ENCODE data around the gene RAB10. TPM values are rescaled to one million over a fixed set of nuclear protein-coding genes. Genes with fewer than 3 reads are reported as not detected.

Gene RAB10
- total RNA-seq, 1 experiment from 2014 or later = 130 TPM

DNA sequence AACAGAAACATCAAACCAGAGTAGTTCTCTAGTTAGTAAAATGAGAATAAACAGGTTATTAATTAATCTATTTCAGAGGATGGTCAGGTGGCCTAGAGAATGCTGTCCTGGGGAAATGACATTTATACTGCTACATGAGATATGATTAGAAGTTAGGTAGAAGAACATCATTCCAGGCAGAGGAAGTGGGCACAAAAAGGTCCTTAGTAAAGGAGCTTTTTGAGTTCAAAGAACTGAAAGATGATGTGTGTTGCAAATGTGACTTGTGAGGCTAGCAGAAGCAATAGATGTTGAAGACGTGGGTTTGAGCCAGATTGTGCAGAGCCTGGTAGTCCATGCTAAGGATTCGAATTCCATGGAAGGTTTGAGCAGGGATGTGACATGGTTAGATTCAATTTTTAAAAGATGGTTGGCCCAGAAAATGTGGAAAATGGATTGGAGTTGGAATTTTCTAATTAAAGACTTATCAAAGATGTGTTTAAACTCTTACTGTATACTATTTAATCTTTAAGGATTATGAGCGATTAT is 34.2 kb downstream of the RAB10 start:
- Mint-ChIP-seq H3K36me3 (ENCODE audit: insufficient read depth in 1 of 3, low read depth in 3 of 3) (peaks cover 0 to 17% (median 16%) of the 10 kb centered on the region in 3 experiments; a peak in 6 of 7 replicates), H3K4me3 (peak overlapping the region in 1 of 2 experiments; percentile 30; a peak in 3 of 5 replicates), H3K27me3 (ENCODE audit: low read depth) (no peaks in the 10 kb centered on the region), H3K27ac (peak overlapping the region; percentile 23 to 97 (median 92); a peak in 6 of 7 replicates), H3K9me3 (no peaks in the 10 kb centered on the region), H3K4me1 (peaks cover 44 to 45% of the 10 kb centered on the region in 2 experiments)
- no peak overlapping the region for H2AK5ac ChIP-seq (ENCODE audit: insufficient read length, low read length)
- DNase-seq = no peak
- peaks cover 14% of the 10 kb centered on the region for H3K79me1 ChIP-seq (ENCODE audit: insufficient read depth, low read depth, low read length, poor library complexity, severe bottlenecking)
- H3K79me2 ChIP-seq (ENCODE audit: insufficient read depth, low read length) = peaks cover 15% of the 10 kb centered on the region; the same call in 1 of the 2 replicates
- no peak overlapping the region for H3K9ac ChIP-seq (ENCODE audit: extremely low read depth, insufficient read length, low read length)
- H4K8ac ChIP-seq (replicated peaks; ENCODE audit: insufficient read length, low read depth, low read length) = no peak overlapping the region
- no peaks in the 10 kb centered on the region for H3K9me3 ChIP-seq (ENCODE audit: control insufficient read depth, low read depth, low read length)
- no peaks in the 10 kb centered on the region for H3K23me2 ChIP-seq (ENCODE audit: insufficient read length, low read depth, low read length, poor library complexity, severe bottlenecking)
- no peak overlapping the region for H3K23ac ChIP-seq (ENCODE audit: insufficient read length, low read depth, low read length)
- TF ChIP-seq, protein P1, sequence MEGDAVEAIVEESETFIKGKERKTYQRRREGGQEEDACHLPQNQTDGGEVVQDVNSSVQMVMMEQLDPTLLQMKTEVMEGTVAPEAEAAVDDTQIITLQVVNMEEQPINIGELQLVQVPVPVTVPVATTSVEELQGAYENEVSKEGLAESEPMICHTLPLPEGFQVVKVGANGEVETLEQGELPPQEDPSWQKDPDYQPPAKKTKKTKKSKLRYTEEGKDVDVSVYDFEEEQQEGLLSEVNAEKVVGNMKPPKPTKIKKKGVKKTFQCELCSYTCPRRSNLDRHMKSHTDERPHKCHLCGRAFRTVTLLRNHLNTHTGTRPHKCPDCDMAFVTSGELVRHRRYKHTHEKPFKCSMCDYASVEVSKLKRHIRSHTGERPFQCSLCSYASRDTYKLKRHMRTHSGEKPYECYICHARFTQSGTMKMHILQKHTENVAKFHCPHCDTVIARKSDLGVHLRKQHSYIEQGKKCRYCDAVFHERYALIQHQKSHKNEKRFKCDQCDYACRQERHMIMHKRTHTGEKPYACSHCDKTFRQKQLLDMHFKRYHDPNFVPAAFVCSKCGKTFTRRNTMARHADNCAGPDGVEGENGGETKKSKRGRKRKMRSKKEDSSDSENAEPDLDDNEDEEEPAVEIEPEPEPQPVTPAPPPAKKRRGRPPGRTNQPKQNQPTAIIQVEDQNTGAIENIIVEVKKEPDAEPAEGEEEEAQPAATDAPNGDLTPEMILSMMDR (conservative IDR thresholded peaks at IDR 0.05) = no peak
- no peak overlapping the region for H4K91ac ChIP-seq (ENCODE audit: insufficient read length, low read depth, low read length)
- H3K27me3 ChIP-seq (ENCODE audit: insufficient read depth, low read length) = no peaks in the 10 kb centered on the region
- peaks cover 3% of the 10 kb centered on the region; the same call in 1 of the 2 replicates for H3K4me1 ChIP-seq (ENCODE audit: insufficient read depth, low read length)
- H3K4ac ChIP-seq (ENCODE audit: low read depth, low read length) = no peak overlapping the region
- peak overlapping the region; percentile 47 for H3K27ac ChIP-seq (ENCODE audit: insufficient read length, low read depth, low read length)
- no peak overlapping the region for H2BK5ac ChIP-seq (ENCODE audit: insufficient read length, low read length)
- no peak overlapping the region for H3K56ac ChIP-seq (ENCODE audit: insufficient read length, low read depth, low read length)
- no peak overlapping the region for H3K4me2 ChIP-seq (ENCODE audit: insufficient read depth, insufficient read length, low read length)
- no peak overlapping the region for H2BK20ac ChIP-seq (ENCODE audit: low read depth, low read length, poor library complexity, severe bottlenecking)
- no peak overlapping the region for H2BK120ac ChIP-seq (ENCODE audit: low read depth, low read length, poor library complexity, severe bottlenecking)
- no peak overlapping the region for H2BK15ac ChIP-seq (ENCODE audit: low read depth, low read length)
- no CpG with 5 or more reads among the region's 3 CpGs for WGBS (ENCODE audit: extremely low coverage, insufficient read length, low lambda C conversion rate)
- H3K14ac ChIP-seq (ENCODE audit: insufficient read depth, low read length) = no peak overlapping the region
- H4K5ac ChIP-seq (ENCODE audit: insufficient read length, low read depth, low read length) = no peak overlapping the region
- no peak overlapping the region for H3K18ac ChIP-seq (ENCODE audit: insufficient read length, low read depth, low read length)
- no peaks in the 10 kb centered on the region for H4K20me1 ChIP-seq (ENCODE audit: control insufficient read depth, insufficient read depth, insufficient read length)
- no peak overlapping the region for H2AFZ ChIP-seq (ENCODE audit: low read length)
- no peak overlapping the region for H3T11ph ChIP-seq (ENCODE audit: low read length)
- H2BK12ac ChIP-seq (ENCODE audit: insufficient read length, low read depth, low read length) = no peak overlapping the region

All from H9 (cell line).